22Rv1 (cell line): ENCODE results near the gene CFAP97.

ENCODE experiments used
- ZFX ChIP-seq: fragments of 450-650 bp; IDR thresholded peaks from 2 replicates; pipeline ENCODE4 v1.6.1; 2017; ENCODE audit warnings: antibody characterized with exemption, borderline replicate concordance
- TF ChIP-seq, protein P1 (sequence below): fragments of 450-650 bp; IDR thresholded peaks from 2 replicates; pipeline ENCODE4 v1.5.1; 2017; ENCODE audit warnings: mild to moderate bottlenecking

DNA sequence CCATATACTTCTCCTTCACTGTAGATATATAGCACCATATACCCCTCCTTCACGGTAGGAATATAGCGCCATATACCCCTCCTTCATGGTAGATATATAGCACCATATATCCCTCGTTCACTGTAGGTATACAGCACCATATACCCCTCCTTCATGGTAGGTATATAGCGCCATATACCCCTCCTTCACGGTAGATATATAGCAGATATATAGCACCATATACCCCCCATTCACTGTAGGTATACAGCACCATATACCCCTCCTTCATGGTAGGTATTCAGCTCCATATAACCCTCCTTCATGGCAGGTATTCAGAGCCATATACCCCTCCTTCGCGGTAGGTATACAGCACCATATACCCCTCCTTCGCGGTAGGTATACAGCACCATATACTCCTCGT is 18.1 kb upstream of the CFAP97 start:
- TF ChIP-seq, protein P1, sequence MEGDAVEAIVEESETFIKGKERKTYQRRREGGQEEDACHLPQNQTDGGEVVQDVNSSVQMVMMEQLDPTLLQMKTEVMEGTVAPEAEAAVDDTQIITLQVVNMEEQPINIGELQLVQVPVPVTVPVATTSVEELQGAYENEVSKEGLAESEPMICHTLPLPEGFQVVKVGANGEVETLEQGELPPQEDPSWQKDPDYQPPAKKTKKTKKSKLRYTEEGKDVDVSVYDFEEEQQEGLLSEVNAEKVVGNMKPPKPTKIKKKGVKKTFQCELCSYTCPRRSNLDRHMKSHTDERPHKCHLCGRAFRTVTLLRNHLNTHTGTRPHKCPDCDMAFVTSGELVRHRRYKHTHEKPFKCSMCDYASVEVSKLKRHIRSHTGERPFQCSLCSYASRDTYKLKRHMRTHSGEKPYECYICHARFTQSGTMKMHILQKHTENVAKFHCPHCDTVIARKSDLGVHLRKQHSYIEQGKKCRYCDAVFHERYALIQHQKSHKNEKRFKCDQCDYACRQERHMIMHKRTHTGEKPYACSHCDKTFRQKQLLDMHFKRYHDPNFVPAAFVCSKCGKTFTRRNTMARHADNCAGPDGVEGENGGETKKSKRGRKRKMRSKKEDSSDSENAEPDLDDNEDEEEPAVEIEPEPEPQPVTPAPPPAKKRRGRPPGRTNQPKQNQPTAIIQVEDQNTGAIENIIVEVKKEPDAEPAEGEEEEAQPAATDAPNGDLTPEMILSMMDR: no peak
- no peak for TF ChIP-seq ZFX
